ENCODE results near the gene CTBP2. TPM values are rescaled to one million over a fixed set of nuclear protein-coding genes. Genes with fewer than 3 reads are reported as not detected.

The CTBP2 gene
- total and polyA plus RNA-seq, 10 of the 15 experiments (the other 5 are each of a cell fraction or from before 2014, with no cell fraction given): 0.02 to 0.72 (median 0.06) TPM; not detected in 2

- no peak for TF ChIP-seq PKNOX1 (IDR thresholded peaks at IDR 0.05)
- TF ChIP-seq HCFC1 (IDR thresholded peaks at IDR 0.05; ENCODE audit: low read length): no peak
- no peak for TF ChIP-seq SREBF1 (IDR thresholded peaks at IDR 0.05; ENCODE audit: low read length)
- no peak for TF ChIP-seq SPI1 (IDR thresholded peaks at IDR 0.05; ENCODE audit: borderline replicate concordance, insufficient read depth, low read depth, low read length)
- TF ChIP-seq EGR1 (IDR thresholded peaks at IDR 0.05; ENCODE audit: borderline replicate concordance in 1 of 2, low read depth in 2 of 2, low read length in 2 of 2): no peak
- TF ChIP-seq BCL11A (IDR thresholded peaks at IDR 0.05; ENCODE audit: low read depth, low read length): no peak
Observed at GRCh38 chr10:125105155-125105554, 55.2 kb downstream of the CTBP2 start (continued).

GRCh38 chr10:125104559-125104958 is 55.8 kb downstream of the CTBP2 start:
- H2AFZ ChIP-seq (ENCODE audit: control insufficient read depth, low read depth, low read length): no peak overlapping the region
- H3K4me3 ChIP-seq: no peak overlapping the region
- CTCF ChIA-PET: no interaction called here
- in situ Hi-C loops (cut with MboI): no loop called here
- POLR2A ChIA-PET: no interaction called here
- ATAC-seq (no peak), DNase-seq (ENCODE audit: low read depth, low spot score) (no peak), FAIRE-seq (no peak)
- no peaks in the 10 kb centered on the region for H3K36me3 ChIP-seq (ENCODE audit: control insufficient read depth in 2 of 2, insufficient read depth in 2 of 2, low read length in 1 of 2)
- intact Hi-C loops (cut with micrococcal nuclease; ENCODE audit: unreplicated experiment): no loop called here
- H3K4me1 ChIP-seq (ENCODE audit: control insufficient read depth, insufficient read depth, low read length): no peaks in the 10 kb centered on the region
- H3K27me3 ChIP-seq (replicated peaks in 1 of 2; ENCODE audit: control insufficient read depth in 2 of 2, insufficient read depth in 2 of 2, low read length in 1 of 2): no peaks in the 10 kb centered on the region; a peak in 1 of 4 replicates
- H3K79me2 ChIP-seq (ENCODE audit: control insufficient read depth, insufficient read depth, low read length): no peaks in the 10 kb centered on the region
- SMC1A ChIA-PET (ENCODE audit: uncharacterized antibody, unreplicated experiment): no interaction called here
- RAD21 ChIA-PET (ENCODE audit: unreplicated experiment): interaction anchor here (1.6 kb wide), 1 partner anchor 112 kb away, joined by 3 read pairs; no protein-coding TSS in a partner anchor
- H3K9ac ChIP-seq (ENCODE audit: control insufficient read depth, insufficient read depth, low read length): no peak overlapping the region
- peaks cover 4% of the 10 kb centered on the region; the same call in 1 of the 2 replicates for H4K20me1 ChIP-seq (ENCODE audit: control insufficient read depth, insufficient read depth)
- H3K4me2 ChIP-seq (ENCODE audit: control insufficient read depth, insufficient read depth): no peak overlapping the region
- 50% methylated on average over 10 of the region's 10 CpGs for WGBS (ENCODE audit: insufficient coverage, insufficient replicate concordance, low lambda C conversion rate, missing lambda C conversion rate)
- H3K9me3 ChIP-seq (replicated peaks; ENCODE audit: control insufficient read depth, insufficient read depth, low read length): peaks cover 2% of the 10 kb centered on the region; the same call in 1 of the 3 replicates
- BruUV-seq (replicated peaks): no TSS peak
- no peak overlapping the region for H3K27ac ChIP-seq (ENCODE audit: control insufficient read depth, insufficient read depth)
- TF ChIP-seq SUZ12 (IDR thresholded peaks at IDR 0.05; ENCODE audit: unreplicated experiment) (no peak), EP300 (IDR thresholded peaks at IDR 0.05; ENCODE audit: borderline replicate concordance in 1 of 2, control insufficient read depth in 1 of 2, low read depth in 2 of 2, low read length in 2 of 2) (no peak), CEBPB (IDR thresholded peaks at IDR 0.05; ENCODE audit: borderline replicate concordance in 1 of 2, low read depth in 2 of 2, low read length in 2 of 2) (no peak), JUNB (IDR thresholded peaks at IDR 0.05) (no peak), TARDBP (IDR thresholded peaks at IDR 0.05; ENCODE audit: borderline replicate concordance) (no peak), TAF1 (IDR thresholded peaks at IDR 0.05; ENCODE audit: borderline replicate concordance, low read depth, low read length) (no peak), REST (IDR thresholded peaks at IDR 0.05; ENCODE audit: low read depth, low read length) (no peak), IRF5 (IDR thresholded peaks at IDR 0.05; ENCODE audit: borderline replicate concordance) (no peak), ZNF217 (IDR thresholded peaks at IDR 0.05) (no peak), FOXK2 (IDR thresholded peaks at IDR 0.05) (no peak), ATF7 (IDR thresholded peaks at IDR 0.05; ENCODE audit: low read depth) (no peak), MXI1 (IDR thresholded peaks at IDR 0.05; ENCODE audit: low read depth, low read length) (no peak), NFYA (IDR thresholded peaks at IDR 0.05; ENCODE audit: borderline replicate concordance, low read depth, low read length) (no peak)

All from GM12878 (cell line).